ENCODE measurements around the gene TRIM2.

The TRIM2 gene

DNA sequence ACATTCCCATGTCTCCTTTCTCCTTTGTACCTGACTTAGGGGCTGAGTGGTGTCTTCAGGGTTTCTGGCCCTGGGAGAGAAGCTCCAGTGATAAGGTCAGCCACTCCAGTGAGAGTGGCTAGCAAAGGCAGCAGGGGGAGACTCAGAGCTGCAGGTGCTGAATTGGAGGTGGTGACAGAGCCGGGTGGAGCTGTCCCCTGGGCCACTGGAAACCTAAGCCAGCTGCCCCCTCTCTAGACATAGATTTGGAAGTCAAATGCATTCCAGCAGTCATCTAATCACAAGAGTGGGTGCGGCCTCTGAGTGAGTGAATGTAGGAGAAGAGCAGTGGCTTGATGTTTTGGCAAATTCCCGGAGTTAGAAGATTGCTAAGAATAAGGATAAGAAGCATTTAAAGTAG is 28.5 kb downstream of the TRIM2 start:
- Histone ChIP-seq H3K36me3 (ENCODE audit: control insufficient read depth, insufficient read depth, low read length) (no peaks in the 10 kb centered on the region), H3K9me3 (ENCODE audit: control insufficient read depth, low read length) (no peaks in the 10 kb centered on the region), H3K27me3 (ENCODE audit: control insufficient read depth, insufficient read depth, low read length, poor library complexity, severe bottlenecking) (no peaks in the 10 kb centered on the region), H3K4me1 (ENCODE audit: control insufficient read depth, insufficient read depth, low read length) (peaks cover 11% of the 10 kb centered on the region), H3K27ac (ENCODE audit: insufficient read depth, low read depth, low read length, poor library complexity, severe bottlenecking) (no peak overlapping the region), H3K4me3 (ENCODE audit: insufficient read depth, low read depth, low read length) (no peak overlapping the region)
- WGBS, 2 experiments = 44 to 46% methylated on average over 3 of the region's 3 CpGs

- 87 to 92% methylated on average over 5 of the region's 5 CpGs for WGBS, 2 experiments
- Histone ChIP-seq H3K27ac (ENCODE audit: insufficient read depth, low read depth, low read length, poor library complexity, severe bottlenecking) (no peak overlapping the region), H3K4me3 (ENCODE audit: insufficient read depth, low read depth, low read length) (no peak overlapping the region), H3K36me3 (ENCODE audit: control insufficient read depth, insufficient read depth, low read length) (no peaks in the 10 kb centered on the region), H3K9me3 (ENCODE audit: control insufficient read depth, low read length) (no peaks in the 10 kb centered on the region), H3K4me1 (ENCODE audit: control insufficient read depth, insufficient read depth, low read length) (peaks cover 4% of the 10 kb centered on the region), H3K27me3 (ENCODE audit: control insufficient read depth, insufficient read depth, low read length, poor library complexity, severe bottlenecking) (no peaks in the 10 kb centered on the region)
These were observed 29.6 kb downstream of the TRIM2 start for GRCh38 chr4:153233761-153234371.

GRCh38 chr4:153234885-153235284 is 30.6 kb downstream of the TRIM2 start:
- H3K36me3 ChIP-seq (ENCODE audit: control insufficient read depth, insufficient read depth, low read length) = no peaks in the 10 kb centered on the region
- 83 to 86% methylated on average over 2 of the region's 2 CpGs for WGBS, 2 experiments

GRCh38 chr4:153238135-153238919 is 34.1 kb downstream of the TRIM2 start:
- Histone ChIP-seq H3K4me1 (ENCODE audit: control insufficient read depth, insufficient read depth, low read length) (peaks cover 11% of the 10 kb centered on the region), H3K4me3 (ENCODE audit: insufficient read depth, low read depth, low read length) (no peak overlapping the region), H3K27me3 (ENCODE audit: control insufficient read depth, insufficient read depth, low read length, poor library complexity, severe bottlenecking) (no peaks in the 10 kb centered on the region), H3K9me3 (ENCODE audit: control insufficient read depth, low read length) (no peaks in the 10 kb centered on the region), H3K27ac (ENCODE audit: insufficient read depth, low read depth, low read length, poor library complexity, severe bottlenecking) (no peak overlapping the region), H3K36me3 (ENCODE audit: control insufficient read depth, insufficient read depth, low read length) (no peaks in the 10 kb centered on the region)
- WGBS, 2 experiments = 93 to 94% methylated on average over 5 of the region's 5 CpGs

More at GRCh38 chr4:153234885-153235284, 30.6 kb downstream of the TRIM2 start:
- Histone ChIP-seq H3K9me3 (ENCODE audit: control insufficient read depth, low read length) (no peaks in the 10 kb centered on the region), H3K4me3 (ENCODE audit: insufficient read depth, low read depth, low read length) (no peak overlapping the region), H3K4me1 (ENCODE audit: control insufficient read depth, insufficient read depth, low read length) (peaks cover 4% of the 10 kb centered on the region), H3K27ac (ENCODE audit: insufficient read depth, low read depth, low read length, poor library complexity, severe bottlenecking) (no peak overlapping the region), H3K27me3 (ENCODE audit: control insufficient read depth, insufficient read depth, low read length, poor library complexity, severe bottlenecking) (no peaks in the 10 kb centered on the region)

- H3K4me3 ChIP-seq (ENCODE audit: insufficient read depth, low read depth, low read length) = no peak overlapping the region
- no peaks in the 10 kb centered on the region for H3K36me3 ChIP-seq (ENCODE audit: control insufficient read depth, insufficient read depth, low read length)
- H3K9me3 ChIP-seq (ENCODE audit: control insufficient read depth, low read length) = no peaks in the 10 kb centered on the region
- WGBS, 2 experiments = 83 to 98% methylated on average over 1 to 3 of the region's 3 CpGs
- no peak overlapping the region for H3K27ac ChIP-seq (ENCODE audit: insufficient read depth, low read depth, low read length, poor library complexity, severe bottlenecking)
- H3K27me3 ChIP-seq (ENCODE audit: control insufficient read depth, insufficient read depth, low read length, poor library complexity, severe bottlenecking) = no peaks in the 10 kb centered on the region
- H3K4me1 ChIP-seq (ENCODE audit: control insufficient read depth, insufficient read depth, low read length) = peaks cover 7% of the 10 kb centered on the region
These were observed 35.2 kb downstream of the TRIM2 start for GRCh38 chr4:153239409-153239808.

DNA sequence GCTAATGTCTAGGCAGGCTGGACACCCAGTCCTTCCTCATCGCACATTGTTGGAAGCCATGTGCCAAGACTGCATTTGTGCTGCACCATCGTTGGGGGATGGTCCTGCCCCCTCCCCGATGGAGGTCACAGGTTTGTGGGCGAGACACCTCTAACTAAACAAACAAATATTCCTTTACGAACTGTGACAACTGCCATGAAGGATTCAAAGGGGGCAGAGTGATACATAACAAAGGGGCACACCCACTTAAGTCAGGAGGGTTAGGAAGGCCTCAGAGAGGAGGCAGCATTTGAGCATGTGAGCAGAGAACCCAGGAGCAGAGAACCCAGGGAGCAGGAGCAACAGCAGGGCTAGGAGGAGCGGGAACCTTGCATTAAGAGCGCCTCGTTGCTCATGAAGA is 37.1 kb downstream of the TRIM2 start:
- no peaks in the 10 kb centered on the region for H3K9me3 ChIP-seq (ENCODE audit: control insufficient read depth, low read length)
- no peaks in the 10 kb centered on the region for H3K36me3 ChIP-seq (ENCODE audit: control insufficient read depth, insufficient read depth, low read length)
- H3K27ac ChIP-seq (ENCODE audit: insufficient read depth, low read depth, low read length, poor library complexity, severe bottlenecking) = no peak overlapping the region
- 88 to 91% methylated on average over 8 of the region's 8 CpGs for WGBS, 2 experiments
- no peaks in the 10 kb centered on the region for H3K27me3 ChIP-seq (ENCODE audit: control insufficient read depth, insufficient read depth, low read length, poor library complexity, severe bottlenecking)
- no peak overlapping the region for H3K4me3 ChIP-seq (ENCODE audit: insufficient read depth, low read depth, low read length)
- peaks cover 7% of the 10 kb centered on the region for H3K4me1 ChIP-seq (ENCODE audit: control insufficient read depth, insufficient read depth, low read length)

DNA sequence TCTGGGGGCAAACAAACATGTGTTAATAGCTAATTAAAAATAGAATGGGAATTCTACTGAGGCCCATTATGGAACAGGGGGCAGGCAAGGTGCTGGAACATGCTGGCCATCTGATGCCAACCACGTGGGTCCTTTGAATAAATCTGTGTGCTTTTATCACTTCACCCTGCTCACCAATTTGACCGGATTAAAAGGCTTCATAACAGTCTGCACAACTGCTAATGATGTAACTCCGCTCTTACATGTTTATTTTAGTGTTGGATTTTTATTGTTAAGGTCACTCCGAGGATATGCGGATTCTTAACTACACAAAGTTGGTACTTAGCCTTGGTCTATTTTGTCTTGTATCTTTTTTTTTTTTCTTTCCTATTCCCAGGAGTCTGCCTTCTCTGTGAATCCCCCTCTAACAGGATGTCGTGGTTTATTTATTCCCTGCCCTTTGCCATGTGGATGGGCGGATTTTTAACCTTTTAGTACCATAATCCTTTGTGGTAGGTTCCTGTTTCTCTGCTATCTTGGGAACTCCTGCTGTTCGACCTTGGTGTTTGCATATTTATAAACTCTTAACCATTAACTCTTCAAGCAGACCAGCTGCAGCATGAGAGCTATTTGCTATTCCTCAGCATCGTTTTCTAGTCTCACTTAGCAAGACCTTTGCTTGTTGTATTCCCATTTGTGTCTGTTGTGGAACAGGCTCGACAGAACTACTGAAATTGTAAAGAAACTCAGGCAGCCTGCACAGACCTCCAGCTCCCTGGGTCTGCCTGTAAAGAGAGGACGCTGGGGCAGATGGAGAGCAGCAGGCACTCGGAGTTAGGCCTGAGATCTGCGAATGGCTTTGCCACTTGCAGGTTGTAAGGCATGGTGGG is 38.0 kb downstream of the TRIM2 start:
- no peak overlapping the region for H3K4me3 ChIP-seq (ENCODE audit: insufficient read depth, low read depth, low read length)
- H3K27me3 ChIP-seq (ENCODE audit: control insufficient read depth, insufficient read depth, low read length, poor library complexity, severe bottlenecking) = no peaks in the 10 kb centered on the region
- H3K4me1 ChIP-seq (ENCODE audit: control insufficient read depth, insufficient read depth, low read length) = peaks cover 7% of the 10 kb centered on the region
- 56 to 61% methylated on average over 10 to 13 of the region's 13 CpGs for WGBS, 2 experiments
- no peak overlapping the region for H3K27ac ChIP-seq (ENCODE audit: insufficient read depth, low read depth, low read length, poor library complexity, severe bottlenecking)
- H3K9me3 ChIP-seq (ENCODE audit: control insufficient read depth, low read length) = no peaks in the 10 kb centered on the region
- H3K36me3 ChIP-seq (ENCODE audit: control insufficient read depth, insufficient read depth, low read length) = no peaks in the 10 kb centered on the region

GRCh38 chr4:153242839-153243324 is 38.6 kb downstream of the TRIM2 start:
- Histone ChIP-seq H3K4me3 (ENCODE audit: insufficient read depth, low read depth, low read length) (no peak overlapping the region), H3K9me3 (ENCODE audit: control insufficient read depth, low read length) (no peaks in the 10 kb centered on the region), H3K36me3 (ENCODE audit: control insufficient read depth, insufficient read depth, low read length) (no peaks in the 10 kb centered on the region), H3K4me1 (ENCODE audit: control insufficient read depth, insufficient read depth, low read length) (peaks cover 7% of the 10 kb centered on the region), H3K27me3 (ENCODE audit: control insufficient read depth, insufficient read depth, low read length, poor library complexity, severe bottlenecking) (no peaks in the 10 kb centered on the region), H3K27ac (ENCODE audit: insufficient read depth, low read depth, low read length, poor library complexity, severe bottlenecking) (no peak overlapping the region)
- 85 to 94% methylated on average over 3 of the region's 3 CpGs for WGBS, 2 experiments

- H3K27ac ChIP-seq (ENCODE audit: insufficient read depth, low read depth, low read length, poor library complexity, severe bottlenecking) = no peak overlapping the region
These were observed 39.2 kb downstream of the TRIM2 start for GRCh38 chr4:153243468-153243867.

DNA sequence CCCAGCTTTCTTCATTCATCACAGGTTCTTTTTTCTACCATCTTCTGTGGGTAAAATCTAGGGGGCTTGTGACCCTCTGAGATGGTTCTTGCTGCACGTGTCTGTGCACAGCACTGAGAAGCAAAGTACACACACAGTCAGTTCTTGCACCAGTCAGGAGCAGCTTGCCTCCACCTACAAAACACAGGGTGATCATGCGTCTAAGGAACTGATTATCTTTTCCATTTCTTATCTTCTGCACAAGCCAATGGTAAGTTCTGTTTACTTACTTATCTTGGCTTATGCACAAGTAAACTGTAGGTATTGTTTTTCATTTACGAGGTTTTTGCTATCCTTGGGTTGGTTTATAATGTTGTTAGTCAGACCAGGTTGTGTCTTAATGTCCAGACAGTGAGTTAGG is 40.7 kb downstream of the TRIM2 start:
- no peaks in the 10 kb centered on the region for H3K27me3 ChIP-seq (ENCODE audit: control insufficient read depth, insufficient read depth, low read length, poor library complexity, severe bottlenecking)
- WGBS, 2 experiments = 91 to 93% methylated on average over 3 of the region's 3 CpGs
- H3K9me3 ChIP-seq (ENCODE audit: control insufficient read depth, low read length) = no peaks in the 10 kb centered on the region
- H3K4me1 ChIP-seq (ENCODE audit: control insufficient read depth, insufficient read depth, low read length) = peaks cover 20% of the 10 kb centered on the region
- H3K36me3 ChIP-seq (ENCODE audit: control insufficient read depth, insufficient read depth, low read length) = no peaks in the 10 kb centered on the region
- H3K4me3 ChIP-seq (ENCODE audit: insufficient read depth, low read depth, low read length) = no peak overlapping the region
- H3K27ac ChIP-seq (ENCODE audit: insufficient read depth, low read depth, low read length, poor library complexity, severe bottlenecking) = no peak overlapping the region

More at GRCh38 chr4:153243468-153243867, 39.2 kb downstream of the TRIM2 start:
- H3K27me3 ChIP-seq (ENCODE audit: control insufficient read depth, insufficient read depth, low read length, poor library complexity, severe bottlenecking) = no peaks in the 10 kb centered on the region
- no peaks in the 10 kb centered on the region for H3K36me3 ChIP-seq (ENCODE audit: control insufficient read depth, insufficient read depth, low read length)
- peaks cover 13% of the 10 kb centered on the region for H3K4me1 ChIP-seq (ENCODE audit: control insufficient read depth, insufficient read depth, low read length)
- no peak overlapping the region for H3K4me3 ChIP-seq (ENCODE audit: insufficient read depth, low read depth, low read length)
- no peaks in the 10 kb centered on the region for H3K9me3 ChIP-seq (ENCODE audit: control insufficient read depth, low read length)
